Stimulated activated memory B cell treated with anti-CD40 and anti-IgM and Interleukin-4, amounts not matched to agents 10 μg/mL and 1 μg/mL and 100 μg/mL, for 72 hours (primary cell): ENCODE data around the gene CYP27A1.
A peak's percentile ranks its signal among the peaks of the same experiment; 100 is the strongest.
"Not testable (repeated sequence)": the region's sequence is repeated elsewhere in the genome, so short reads cannot be mapped to it uniquely, and the experiment has no call there.

Experiments used
- ATAC-seq: fragments of 150-1000 bp; cut with Tn5 transposase; 2 replicates; pipeline ENCODE4 v1.10.0; 2021
- H3K27ac Mint-ChIP-seq: one replicate; pipeline ENCODE4 v1.8.0; 2022; ENCODE audit warnings: mild to moderate bottlenecking, mixed read lengths
- H3K27me3 Mint-ChIP-seq: one replicate; pipeline ENCODE4 v1.8.0; 2022; ENCODE audit warnings: mixed read lengths
- H3K36me3 Mint-ChIP-seq: one replicate; pipeline ENCODE4 v1.8.0; 2022; ENCODE audit warnings: mixed read lengths
- H3K4me1 Mint-ChIP-seq: one replicate; pipeline ENCODE4 v1.8.0; 2022; ENCODE audit warnings: mixed read lengths
- H3K4me3 Mint-ChIP-seq: one replicate; pipeline ENCODE4 v1.8.0; 2022; ENCODE audit warnings: mild to moderate bottlenecking, moderate library complexity, mixed read lengths
- H3K9me3 Mint-ChIP-seq: one replicate; pipeline ENCODE4 v1.8.0; 2022; ENCODE audit warnings: mixed read lengths

CYP27A1 gene

DNA sequence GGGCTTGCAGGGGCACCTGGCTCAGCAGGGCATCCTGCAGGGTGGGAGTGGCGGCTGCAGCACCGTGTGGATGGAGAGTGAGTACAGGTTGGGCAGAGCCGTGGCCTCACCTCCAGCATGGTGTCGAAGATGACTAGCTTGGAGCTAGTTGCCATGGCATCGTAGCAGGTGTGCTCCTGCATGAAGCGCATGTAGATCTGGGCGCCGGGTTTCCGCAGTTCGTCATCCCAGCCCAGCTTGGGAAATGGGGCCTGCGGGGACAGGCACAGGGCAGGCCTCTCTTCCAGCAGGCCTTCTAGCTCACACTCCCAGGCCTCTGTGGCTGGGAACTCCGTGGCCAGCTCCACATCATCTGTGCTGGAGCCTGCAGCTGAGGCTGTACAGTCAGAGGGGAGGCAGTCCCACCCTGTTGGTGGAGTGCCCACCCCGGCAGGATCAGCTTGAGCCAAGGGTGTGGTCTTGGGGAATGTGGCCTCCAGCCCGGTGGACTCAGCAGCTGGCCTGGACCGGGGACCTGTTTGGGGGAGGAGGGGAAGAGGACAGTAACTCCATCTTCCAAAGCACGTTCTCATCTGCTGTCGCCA is 48.0 kb downstream of the CYP27A1 start:
- Mint-ChIP-seq H3K27ac (no peak overlapping the region), H3K4me3 (no peak overlapping the region), H3K36me3 (no peaks in the 10 kb centered on the region), H3K4me1 (peaks cover 5% of the 10 kb centered on the region), H3K9me3 (no peaks in the 10 kb centered on the region), H3K27me3 (peaks cover 68% of the 10 kb centered on the region)
- ATAC-seq, result no peak

DNA sequence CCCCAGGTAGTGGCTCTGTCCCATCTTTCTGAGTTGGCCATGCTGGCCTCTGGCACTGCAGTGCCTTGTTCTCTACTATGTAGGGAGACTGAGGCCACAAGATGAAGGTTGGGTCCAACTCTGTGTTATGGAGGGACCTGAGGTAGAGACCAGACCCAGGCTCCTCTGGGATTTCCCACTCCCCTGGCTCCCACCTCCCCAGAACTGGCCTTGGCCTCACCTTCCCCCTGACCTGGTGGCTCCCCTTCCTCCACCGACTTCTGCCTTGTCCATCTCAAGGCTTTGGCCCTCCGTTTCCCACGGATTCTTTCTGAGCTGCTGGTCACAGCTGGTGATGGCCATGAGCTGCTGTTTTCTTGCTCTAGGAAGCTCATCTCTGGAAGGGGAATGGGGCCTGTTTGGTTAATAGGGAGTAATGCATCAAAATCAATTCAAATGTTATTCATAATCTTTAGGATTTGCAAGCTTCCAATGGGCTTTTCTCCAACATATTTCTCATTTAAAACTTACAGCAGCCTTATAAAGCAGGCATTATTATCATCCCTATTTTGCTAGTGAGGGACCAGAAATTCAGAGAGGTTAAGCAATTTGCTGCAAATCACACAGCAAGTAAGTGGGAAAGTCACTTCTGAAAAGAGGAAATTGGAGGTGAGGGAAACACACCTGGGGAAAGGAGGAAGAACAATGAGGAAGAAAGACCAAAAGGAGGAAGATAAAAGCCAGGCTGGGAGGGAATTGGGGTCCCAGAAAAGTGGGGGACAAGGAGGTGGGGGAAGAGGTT is 48.8 kb downstream of the CYP27A1 start:
- Mint-ChIP-seq H3K27ac (no peak overlapping the region), H3K4me3 (no peak overlapping the region), H3K36me3 (no peaks in the 10 kb centered on the region), H3K9me3 (no peaks in the 10 kb centered on the region), H3K27me3 (peaks cover 68% of the 10 kb centered on the region), H3K4me1 (peaks cover 5% of the 10 kb centered on the region)
- no peak for ATAC-seq

DNA sequence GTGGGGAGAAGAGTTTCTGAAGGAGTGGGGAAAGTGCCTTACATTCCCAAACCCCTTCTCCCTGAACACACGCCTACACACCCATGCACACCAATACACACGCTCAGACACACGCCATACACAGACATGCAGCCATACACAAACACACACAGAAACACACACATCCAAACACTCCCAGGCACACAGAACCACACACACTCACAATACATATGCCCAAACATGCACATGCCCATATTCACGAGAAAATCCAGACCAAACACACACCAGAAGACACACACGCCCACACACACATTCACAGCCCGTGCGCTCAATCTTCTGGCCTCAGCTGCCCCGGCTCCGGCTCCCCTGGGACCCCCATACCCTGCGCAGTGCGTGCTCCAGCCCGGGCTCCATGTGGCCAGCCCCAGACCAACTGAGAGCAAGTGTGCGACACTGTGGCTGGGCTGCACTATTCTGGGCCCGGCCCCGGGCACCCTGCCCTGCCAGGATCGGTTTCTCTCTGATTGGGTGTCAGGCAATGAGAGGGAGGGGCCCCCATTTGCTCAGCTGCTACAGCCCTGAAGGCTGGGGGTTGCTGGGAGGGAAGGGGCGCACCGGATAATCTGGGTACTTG is 49.5 kb downstream of the CYP27A1 start, which contains the start of gene PRKAG3:
Gene PRKAG3, minus strand, starts transcription at position 426 of the 613 bp plus-strand sequence.
- no peaks in the 10 kb centered on the region for H3K9me3 Mint-ChIP-seq
- H3K4me3 Mint-ChIP-seq, result no peak within 1 kb of the TSS
- H3K4me1 Mint-ChIP-seq, result peaks cover 3% of the 10 kb centered on the region
- no peak for ATAC-seq
- H3K36me3 Mint-ChIP-seq, result no peaks in the 10 kb centered on the region
- peaks cover 71% of the 10 kb centered on the region for H3K27me3 Mint-ChIP-seq
- H3K27ac Mint-ChIP-seq, result no peak within 1 kb of the TSS

DNA sequence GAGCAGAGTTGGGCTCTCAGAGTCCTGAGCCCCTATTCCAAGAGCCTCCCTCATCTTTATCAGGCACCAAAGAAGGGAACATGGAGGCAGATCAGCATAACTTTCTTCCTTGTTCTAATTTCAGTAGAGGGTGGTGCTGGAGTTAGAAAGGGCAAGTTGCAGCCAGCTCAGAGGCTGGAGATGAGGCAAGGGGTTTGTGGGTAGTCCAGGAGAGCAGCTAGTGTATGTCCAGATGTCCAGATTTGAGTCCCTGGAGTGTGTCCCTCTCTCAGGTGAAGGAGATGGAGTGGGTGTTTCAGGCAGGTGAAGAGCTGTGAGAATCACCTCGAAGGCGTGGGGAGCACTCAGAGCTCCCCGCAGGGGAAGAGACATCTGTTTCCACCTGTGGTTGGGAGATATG is 50.1 kb downstream of the CYP27A1 start:
- Mint-ChIP-seq H3K4me1 (no peaks in the 10 kb centered on the region), H3K27ac (no peak overlapping the region), H3K4me3 (no peak overlapping the region), H3K27me3 (peaks cover 72% of the 10 kb centered on the region), H3K36me3 (no peaks in the 10 kb centered on the region), H3K9me3 (peaks cover under 1% of the 10 kb centered on the region)
- no peak for ATAC-seq

DNA sequence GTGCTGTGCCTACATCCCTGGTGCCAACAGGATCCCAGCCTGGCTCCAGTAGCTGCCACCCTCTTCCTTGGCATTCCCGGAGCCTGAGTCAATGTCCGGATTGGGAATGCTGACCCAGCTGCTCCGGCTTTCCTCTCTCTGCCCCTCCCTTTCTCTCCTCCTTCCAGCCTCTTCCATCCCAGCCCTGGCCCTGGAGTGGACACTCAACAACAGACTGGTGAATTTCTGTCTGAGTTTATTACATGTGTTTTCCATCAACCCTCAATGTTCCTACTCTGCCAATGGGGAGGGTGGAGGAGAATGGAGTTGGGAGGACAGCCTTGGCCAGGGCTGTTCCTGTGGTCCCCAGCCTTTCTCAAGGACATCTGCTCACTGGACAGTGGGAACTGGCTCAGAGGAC is 50.6 kb downstream of the CYP27A1 start:
- H3K9me3 Mint-ChIP-seq, result peaks cover 5% of the 10 kb centered on the region
- peaks cover 72% of the 10 kb centered on the region for H3K27me3 Mint-ChIP-seq
- no peak for ATAC-seq
- no peaks in the 10 kb centered on the region for H3K4me1 Mint-ChIP-seq
- H3K36me3 Mint-ChIP-seq, result peaks cover under 1% of the 10 kb centered on the region
- H3K4me3 Mint-ChIP-seq, result no peak overlapping the region
- no peak overlapping the region for H3K27ac Mint-ChIP-seq

DNA sequence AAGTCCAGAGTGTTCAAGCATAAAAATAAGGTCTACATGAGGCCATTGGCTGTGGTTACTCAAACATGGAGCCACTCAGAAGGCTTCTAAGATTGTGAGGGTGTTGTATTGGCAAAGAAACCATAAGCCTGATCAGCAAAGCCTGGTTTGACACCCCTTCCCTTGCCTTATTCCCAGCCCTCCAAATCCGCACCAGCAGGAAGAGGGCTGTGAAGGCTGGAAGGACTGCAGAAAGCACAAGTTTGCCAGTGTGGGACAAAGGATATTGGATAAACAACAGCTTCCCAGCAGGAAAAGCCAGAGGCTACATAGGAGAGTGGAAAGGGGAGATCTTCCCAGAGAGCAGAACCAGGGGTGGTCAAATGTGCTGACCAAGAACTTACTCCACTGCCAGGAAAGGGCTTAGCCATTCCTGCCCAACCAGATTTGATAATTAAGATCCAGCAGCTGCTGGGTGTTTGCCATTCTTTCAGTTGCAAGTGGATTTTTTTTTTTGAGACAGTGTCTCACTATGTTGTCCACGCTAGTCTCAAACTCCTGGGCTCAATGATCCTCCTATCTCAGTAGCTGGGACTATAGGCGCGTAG is 51.2 kb downstream of the CYP27A1 start:
- Mint-ChIP-seq H3K4me3 (no peak overlapping the region), H3K27me3 (peaks cover 72% of the 10 kb centered on the region), H3K4me1 (no peaks in the 10 kb centered on the region), H3K36me3 (peaks cover 6% of the 10 kb centered on the region), H3K27ac (no peak overlapping the region), H3K9me3 (peaks cover 11% of the 10 kb centered on the region)
- no peak for ATAC-seq

DNA sequence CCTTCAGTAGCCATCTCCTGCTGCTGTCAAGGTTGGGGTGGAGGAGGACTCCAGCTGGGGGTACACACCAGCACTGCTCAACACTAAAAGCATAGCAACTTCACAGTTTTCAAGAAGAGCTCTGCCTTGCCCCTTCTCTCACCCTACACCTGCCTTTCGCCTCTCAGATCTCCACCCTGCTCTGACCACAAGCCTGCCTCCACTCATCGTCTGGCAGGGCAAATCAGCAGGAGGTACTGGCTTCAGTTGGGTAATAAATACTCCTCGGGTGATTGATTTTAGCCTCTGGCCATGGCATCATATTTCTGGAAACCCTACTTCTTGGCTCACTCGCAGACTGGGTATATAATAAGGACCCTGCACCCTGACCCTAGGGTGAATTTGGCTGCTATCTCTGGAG is 52.7 kb downstream of the CYP27A1 start:
- Mint-ChIP-seq H3K4me3 (no peak overlapping the region), H3K36me3 (peaks cover 6% of the 10 kb centered on the region), H3K9me3 (peaks cover 12% of the 10 kb centered on the region), H3K27me3 (peaks cover 76% of the 10 kb centered on the region), H3K27ac (no peak overlapping the region), H3K4me1 (no peaks in the 10 kb centered on the region)
- ATAC-seq, result no peak

DNA sequence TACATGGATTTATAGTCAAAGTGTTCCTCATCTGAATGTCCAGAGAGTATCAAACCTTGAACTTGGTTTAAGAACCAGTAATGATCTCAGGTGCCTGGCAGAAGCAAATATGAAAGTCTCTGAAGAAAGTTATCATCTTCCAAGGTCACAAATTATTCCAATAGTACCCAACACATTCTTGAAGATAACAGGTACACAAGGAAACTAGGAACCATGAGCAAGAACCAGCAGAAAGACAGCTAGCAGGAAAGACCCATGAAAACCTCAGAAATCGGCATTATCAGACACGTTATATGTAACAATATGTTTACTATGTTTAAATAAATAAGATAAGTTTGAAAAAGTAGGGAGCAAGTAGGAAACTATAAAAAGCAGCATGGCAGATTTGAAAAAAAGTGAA is 55.5 kb downstream of the CYP27A1 start:
- Mint-ChIP-seq H3K4me1 (no peaks in the 10 kb centered on the region), H3K27me3 (peaks cover 66% of the 10 kb centered on the region), H3K36me3 (peaks cover 6% of the 10 kb centered on the region), H3K27ac (no peak overlapping the region), H3K4me3 (no peak overlapping the region), H3K9me3 (peaks cover 15% of the 10 kb centered on the region)
- ATAC-seq, result no peak

DNA sequence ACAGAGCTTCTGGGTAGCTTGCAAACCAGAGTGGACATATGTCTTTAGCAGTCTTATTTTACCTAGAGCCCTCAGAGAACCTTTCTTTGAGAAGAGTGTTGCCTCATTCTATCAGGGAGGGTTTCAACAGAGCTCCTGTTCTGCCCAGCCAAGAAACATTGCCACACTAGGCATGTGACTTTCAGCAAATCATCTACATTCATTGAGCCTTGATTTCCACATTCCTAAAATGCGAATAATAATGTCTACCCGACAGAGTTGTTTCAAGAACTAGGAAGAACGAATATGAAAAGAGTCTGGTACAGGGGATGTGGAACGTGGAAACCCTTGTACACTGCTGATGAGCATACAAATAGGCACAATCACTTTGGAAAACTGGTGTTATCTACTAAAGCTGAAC is 57.5 kb downstream of the CYP27A1 start:
- Mint-ChIP-seq H3K4me1 (no peaks in the 10 kb centered on the region), H3K4me3 (no peak overlapping the region), H3K27me3 (peaks cover 64% of the 10 kb centered on the region), H3K27ac (no peak overlapping the region), H3K36me3 (peaks cover 6% of the 10 kb centered on the region), H3K9me3 (peaks cover 16% of the 10 kb centered on the region)
- no peak for ATAC-seq

DNA sequence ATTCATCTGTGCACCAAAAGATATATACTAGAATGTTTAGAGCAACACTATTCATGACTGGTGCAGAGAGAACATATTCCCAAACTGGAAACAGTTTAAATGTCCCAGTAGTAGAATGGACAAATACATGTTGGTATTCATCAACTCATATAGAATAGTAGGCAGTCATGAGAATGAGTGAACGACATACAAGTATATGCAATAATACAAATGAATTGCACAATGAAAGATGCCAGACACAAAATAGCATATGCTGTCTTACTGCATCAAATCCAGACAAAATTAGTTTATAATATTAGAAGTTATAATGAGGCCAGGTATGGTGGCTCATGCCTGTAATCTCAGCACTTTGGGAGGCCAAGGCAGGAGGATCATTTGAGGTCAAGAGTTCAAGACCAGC is 57.9 kb downstream of the CYP27A1 start:
- Mint-ChIP-seq H3K9me3 (peaks cover 18% of the 10 kb centered on the region), H3K4me1 (no peaks in the 10 kb centered on the region)

DNA sequence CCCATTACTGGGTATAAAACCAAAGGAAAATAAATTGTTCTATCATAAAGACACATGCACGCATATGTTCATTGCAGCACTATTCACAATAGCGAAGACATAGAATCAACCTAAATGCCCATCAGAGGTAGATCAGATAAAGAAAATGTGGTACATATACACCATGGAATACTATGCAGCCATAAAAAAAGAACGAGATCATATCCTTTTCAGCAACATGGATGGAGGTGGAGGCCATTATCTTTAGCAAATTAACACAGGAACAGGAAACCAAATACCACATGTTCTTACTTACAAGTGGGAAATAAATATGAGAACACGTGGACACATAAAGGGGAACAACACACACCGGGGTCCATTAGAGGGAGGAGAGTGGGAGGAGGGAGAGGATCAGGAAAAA is 62.4 kb downstream of the CYP27A1 start:
- not testable (repeated sequence) for H3K4me3 Mint-ChIP-seq, H3K9me3 Mint-ChIP-seq

More for the DNA sequence above, 57.9 kb downstream of the CYP27A1 start:
- no peak for ATAC-seq
- peaks cover 64% of the 10 kb centered on the region for H3K27me3 Mint-ChIP-seq
- H3K27ac Mint-ChIP-seq, result no peak overlapping the region
- no peak overlapping the region for H3K4me3 Mint-ChIP-seq
- peaks cover 6% of the 10 kb centered on the region for H3K36me3 Mint-ChIP-seq

DNA sequence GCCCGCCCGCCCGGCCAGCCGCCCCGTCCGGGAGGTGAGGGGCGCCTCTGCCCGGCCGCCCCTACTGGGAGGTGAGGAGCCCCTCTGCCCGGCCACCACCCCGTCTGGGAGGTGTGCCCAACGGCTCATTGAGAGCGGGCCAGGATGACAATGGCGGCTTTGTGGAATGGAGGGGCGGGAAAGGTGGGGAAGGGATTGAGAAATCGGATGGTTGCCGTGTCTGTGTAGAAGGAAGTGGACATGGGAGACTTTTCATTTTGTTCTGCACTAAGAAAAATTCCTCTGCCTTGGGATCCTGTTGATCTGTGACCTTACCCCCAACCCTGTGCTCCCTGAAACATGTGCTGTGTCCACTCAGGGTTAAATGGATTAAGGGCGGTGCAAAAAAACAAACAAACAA is 65.0 kb downstream of the CYP27A1 start:
- ATAC-seq, H3K4me3 Mint-ChIP-seq, H3K36me3 Mint-ChIP-seq, H3K4me1 Mint-ChIP-seq, H3K27ac Mint-ChIP-seq, H3K9me3 Mint-ChIP-seq: not testable (repeated sequence)
- H3K27me3 Mint-ChIP-seq, result peaks cover 29% of the 10 kb centered on the region

More for the DNA sequence above, 62.4 kb downstream of the CYP27A1 start:
- peaks cover 33% of the 10 kb centered on the region for H3K27me3 Mint-ChIP-seq
- not testable (repeated sequence) for H3K36me3 Mint-ChIP-seq, ATAC-seq, H3K4me1 Mint-ChIP-seq, H3K27ac Mint-ChIP-seq

DNA sequence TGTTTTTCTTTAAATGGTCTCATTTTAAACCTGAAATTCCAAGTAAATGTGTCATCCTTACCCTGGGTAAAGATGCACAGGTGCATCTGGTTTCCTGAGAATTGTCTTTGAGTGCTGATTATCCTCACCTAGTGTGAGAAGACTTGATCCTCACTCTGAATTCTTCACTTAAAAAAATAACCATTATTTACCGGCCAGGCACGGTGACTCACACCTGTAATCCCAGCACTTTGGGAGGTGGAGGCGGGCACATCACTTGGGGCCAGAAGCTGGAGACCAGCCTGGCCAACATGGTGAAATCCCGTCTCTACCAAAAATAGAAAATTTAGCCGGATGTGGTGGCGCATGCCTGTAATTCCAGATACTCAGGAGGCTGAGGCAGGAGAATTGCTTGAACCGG is 67.8 kb downstream of the CYP27A1 start:
- peaks cover 32% of the 10 kb centered on the region for H3K27me3 Mint-ChIP-seq

DNA sequence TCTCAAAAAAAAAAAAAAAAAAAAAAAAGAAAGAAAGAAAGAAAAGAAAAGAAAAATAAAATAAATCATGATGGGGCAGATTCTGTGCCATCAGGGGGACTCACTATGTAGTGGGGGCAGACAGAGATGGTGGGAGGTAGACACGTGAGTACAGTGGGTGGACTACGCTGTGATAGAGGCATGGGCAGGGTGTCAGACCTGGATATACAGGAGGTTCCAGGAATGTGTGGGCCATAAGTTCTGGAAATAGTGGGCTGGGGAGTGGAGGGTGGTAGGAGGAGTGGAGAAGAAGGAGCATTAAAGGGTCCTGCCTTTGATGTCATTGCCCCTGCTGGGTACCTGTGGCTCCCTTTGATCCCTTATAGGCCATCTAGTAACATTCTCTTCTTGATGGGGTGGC is 68.8 kb downstream of the CYP27A1 start:
- H3K27me3 Mint-ChIP-seq, result peaks cover 43% of the 10 kb centered on the region
- peak; percentile 12 for ATAC-seq
- H3K27ac Mint-ChIP-seq, result no peak overlapping the region
- H3K4me1 Mint-ChIP-seq, result peaks cover 15% of the 10 kb centered on the region
- H3K9me3 Mint-ChIP-seq, result no peaks in the 10 kb centered on the region
- H3K36me3 Mint-ChIP-seq, result no peaks in the 10 kb centered on the region
- no peak overlapping the region for H3K4me3 Mint-ChIP-seq

More for the DNA sequence above, 67.8 kb downstream of the CYP27A1 start:
- no peaks in the 10 kb centered on the region for H3K36me3 Mint-ChIP-seq
- no peak overlapping the region for H3K4me3 Mint-ChIP-seq
- ATAC-seq, result no peak
- H3K27ac Mint-ChIP-seq, result no peak overlapping the region
- peaks cover 15% of the 10 kb centered on the region for H3K4me1 Mint-ChIP-seq
- H3K9me3 Mint-ChIP-seq, result no peaks in the 10 kb centered on the region

DNA sequence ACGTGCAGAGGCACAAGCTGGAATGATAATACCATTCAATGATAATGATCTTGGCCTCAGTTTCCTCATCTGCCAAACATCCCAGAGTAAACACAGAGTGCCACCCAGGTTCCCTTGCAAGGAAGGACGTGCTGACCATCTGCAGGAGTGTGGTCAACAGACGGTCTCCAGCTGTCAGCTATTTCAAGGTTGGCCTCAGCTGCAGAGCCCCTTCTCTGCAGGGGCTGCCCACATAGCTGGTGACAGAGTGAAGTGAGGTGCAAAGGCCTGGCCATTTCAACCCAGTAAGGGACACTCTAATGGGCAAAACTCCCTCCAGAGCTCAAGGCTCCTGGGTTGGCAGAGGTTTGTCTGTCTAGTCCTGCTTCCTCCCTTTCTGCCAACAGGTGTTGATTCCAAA is 69.3 kb downstream of the CYP27A1 start:
- Mint-ChIP-seq H3K4me1 (peaks cover 15% of the 10 kb centered on the region), H3K9me3 (no peaks in the 10 kb centered on the region), H3K4me3 (no peak overlapping the region), H3K27me3 (peaks cover 48% of the 10 kb centered on the region), H3K36me3 (no peaks in the 10 kb centered on the region), H3K27ac (no peak overlapping the region)
- ATAC-seq, result no peak
